HG02610 (cell line): ENCODE data around the gene PRAMEF27.
"Not testable (repeated sequence)": the region's sequence is repeated elsewhere in the genome, so short reads cannot be mapped to it uniquely, and the experiment has no call there.

Experiments used
- ATAC-seq: cut with Tn5 transposase; IDR thresholded peaks from one replicate; pipeline ENCODE4 v1.9.1; 2021; ENCODE audit warnings: mild to moderate bottlenecking, moderate library complexity; ENCODE audit not compliant: unreplicated experiment

The PRAMEF27 gene

GRCh38 chr1:13056475-13056874 lies at the start of gene PRAMEF27:
TSS of gene PRAMEF27 (minus strand) at chr1:13056575. CDS start at chr1:13053659, 2,916 bp downstream.
- not testable (repeated sequence) for ATAC-seq

- ATAC-seq = not testable (repeated sequence)
Measured at GRCh38 chr1:13070474-13070873, 14.1 kb upstream of the PRAMEF27 start, which contains the start of gene PRAMEF25. TSS of gene PRAMEF25 (plus strand) at chr1:13070774. CDS start at chr1:13073694, 2,920 bp downstream.

- ATAC-seq = not testable (repeated sequence)
Measured at GRCh38 chr1:13019846-13020245, 36.5 kb downstream of the PRAMEF27 start.

GRCh38 chr1:13011932-13012331 lies 44.4 kb downstream of the PRAMEF27 start:
- ATAC-seq = not testable (repeated sequence)

- ATAC-seq = not testable (repeated sequence)
Measured at GRCh38 chr1:13009348-13009747, 47.0 kb downstream of the PRAMEF27 start.

- ATAC-seq = not testable (repeated sequence)
Measured at GRCh38 chr1:13005732-13006131, 50.6 kb downstream of the PRAMEF27 start.
